Measurements from ENCODE around the gene MEF2D.

The MEF2D gene

DNA sequence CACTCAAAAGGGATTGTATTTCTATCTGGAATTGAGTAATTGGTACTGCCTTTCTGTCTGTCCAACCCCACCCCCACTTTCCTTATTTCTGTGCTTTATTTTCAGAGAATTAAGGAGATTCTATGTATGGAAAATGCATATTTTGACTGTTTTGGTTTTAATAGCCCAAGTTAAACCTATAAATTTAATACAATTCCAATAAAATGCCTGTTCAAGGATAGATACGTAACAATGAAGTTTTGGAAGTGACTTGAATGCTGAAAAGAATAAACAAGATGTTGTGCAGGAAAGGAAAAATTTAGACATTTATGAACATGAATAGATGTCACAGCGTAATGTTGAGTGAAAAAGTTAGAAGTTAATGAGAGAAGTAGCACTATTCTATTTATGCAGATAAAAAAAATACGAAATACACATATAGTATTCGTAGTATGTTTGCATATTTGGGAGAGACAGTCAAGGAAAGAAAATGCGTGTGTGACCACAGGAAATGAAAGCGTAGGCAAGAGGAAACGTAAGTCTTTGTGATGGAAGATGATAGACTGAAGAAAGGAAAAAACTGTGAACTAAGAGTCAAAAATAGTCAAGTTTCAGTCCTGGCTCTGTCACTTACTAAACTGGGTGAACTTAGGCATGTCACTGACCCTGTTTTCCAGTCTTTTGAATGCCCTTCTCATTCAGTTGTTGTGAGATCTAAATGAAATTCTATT lies 62.1 kb downstream of the MEF2D start:
- DNase-seq, result no peak

DNA sequence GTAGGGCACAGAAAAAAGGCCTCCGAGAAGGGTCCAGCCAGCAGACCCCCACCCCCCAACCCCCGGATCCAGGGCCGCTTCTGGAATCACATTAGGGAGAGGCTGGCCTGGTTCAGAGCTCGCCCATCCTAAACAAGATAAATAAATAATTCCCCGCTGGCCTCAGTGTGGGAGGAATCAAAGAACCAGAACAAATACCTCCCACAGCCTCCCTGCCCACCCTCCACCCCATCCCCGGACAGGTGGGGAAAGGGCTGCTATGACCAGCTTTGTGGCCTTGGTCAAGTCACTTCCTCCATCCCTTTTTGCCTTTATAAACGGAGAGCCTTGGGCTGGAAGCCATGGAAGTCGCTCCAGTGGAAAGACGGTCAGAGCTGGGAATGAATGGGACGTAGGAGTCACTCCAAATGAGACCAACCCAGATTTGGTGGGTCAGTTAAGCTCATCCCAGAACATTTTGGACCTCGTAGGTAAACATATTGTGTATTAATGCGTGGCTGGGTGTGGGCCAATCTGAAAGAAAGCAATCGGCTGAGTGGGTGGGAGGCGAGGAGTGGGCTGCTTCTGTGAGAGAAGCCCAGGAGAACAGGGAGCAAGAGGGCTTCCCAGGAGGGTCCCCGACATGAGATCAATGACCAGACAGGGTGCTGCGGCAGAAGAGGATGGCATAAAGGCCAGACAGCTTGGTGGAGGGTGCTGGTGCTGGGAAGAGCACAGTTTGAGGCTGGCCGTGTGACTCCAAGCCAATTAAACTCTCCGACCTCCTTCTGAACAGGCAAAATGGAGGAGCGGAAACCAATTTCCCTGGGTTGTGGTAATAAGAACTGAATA lies 63.3 kb downstream of the MEF2D start:
- no peak for DNase-seq

DNA sequence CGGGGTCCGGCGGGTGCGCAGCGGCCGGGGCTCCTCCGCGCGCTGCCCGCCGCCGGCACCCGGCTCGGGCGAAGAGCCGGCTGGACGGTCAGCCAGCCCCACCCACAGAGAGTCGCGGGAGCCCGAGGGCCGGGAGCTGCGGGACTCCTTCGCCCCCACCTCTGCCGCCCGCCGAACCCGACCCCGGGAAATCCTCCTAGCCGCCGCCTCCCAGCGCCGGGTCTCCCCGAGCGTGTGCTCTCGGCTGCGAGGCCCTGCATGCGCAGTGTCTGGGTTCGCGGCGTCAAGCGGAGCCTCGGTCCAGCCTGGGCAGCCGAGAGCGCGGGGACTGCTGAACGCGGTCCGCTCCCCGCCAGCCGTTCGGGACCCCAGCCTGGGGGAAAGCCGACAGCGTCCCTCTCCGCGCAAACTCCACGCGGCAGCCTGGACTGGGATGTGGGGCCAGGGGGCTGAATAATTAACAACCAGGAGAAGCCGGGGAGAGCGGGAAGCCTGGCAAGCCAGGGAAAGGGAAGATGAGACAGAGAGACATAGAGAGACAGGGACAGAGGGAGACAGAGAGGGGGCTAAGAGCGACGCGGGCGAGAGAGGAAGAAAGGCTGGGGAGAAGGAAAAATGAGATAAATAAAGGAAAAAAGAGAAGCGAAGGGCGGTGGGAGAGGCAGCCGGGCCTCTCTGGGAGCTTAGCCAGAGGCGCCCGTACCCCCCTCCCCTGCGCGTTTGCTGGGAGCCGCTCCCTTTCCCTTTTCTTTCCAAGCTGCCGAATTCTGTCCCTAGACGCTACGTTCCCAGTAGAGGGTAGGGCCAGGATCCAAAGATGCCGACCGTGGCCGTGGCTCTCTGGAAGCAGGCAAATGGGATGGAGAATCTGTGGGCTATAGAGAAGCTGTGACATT lies 64.2 kb downstream of the MEF2D start:
- DNase-seq, result no peak

DNA sequence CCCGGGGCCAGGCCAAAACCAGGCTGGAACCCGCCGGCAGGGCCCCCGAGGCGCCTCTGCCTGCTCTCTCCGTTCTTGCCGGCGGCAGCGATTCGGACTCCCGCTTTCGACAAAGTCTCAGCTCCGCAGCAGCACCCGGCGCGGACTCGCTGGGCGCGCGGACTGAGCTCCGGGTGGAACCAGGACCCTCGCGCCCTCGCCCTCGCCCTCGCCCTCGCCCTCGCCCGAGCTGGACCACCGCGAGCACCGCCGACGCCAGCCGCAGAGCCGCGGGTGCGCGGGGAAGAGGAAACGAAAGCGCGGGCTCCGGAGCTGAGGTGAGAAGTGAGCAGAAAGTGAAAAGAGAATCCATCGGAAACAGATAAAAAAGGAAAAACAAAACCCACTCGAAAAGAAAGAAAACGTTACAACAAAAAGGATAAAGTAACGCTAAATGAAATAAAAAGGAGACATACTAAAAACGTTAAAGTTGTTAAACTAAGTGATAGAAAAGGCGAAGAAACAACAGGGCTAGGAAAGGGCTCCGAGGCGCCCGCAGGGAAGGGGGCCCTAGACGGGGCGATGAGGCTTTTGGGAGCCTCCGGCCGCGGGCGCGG lies 64.9 kb downstream of the MEF2D start:
- DNase-seq, result no peak

DNA sequence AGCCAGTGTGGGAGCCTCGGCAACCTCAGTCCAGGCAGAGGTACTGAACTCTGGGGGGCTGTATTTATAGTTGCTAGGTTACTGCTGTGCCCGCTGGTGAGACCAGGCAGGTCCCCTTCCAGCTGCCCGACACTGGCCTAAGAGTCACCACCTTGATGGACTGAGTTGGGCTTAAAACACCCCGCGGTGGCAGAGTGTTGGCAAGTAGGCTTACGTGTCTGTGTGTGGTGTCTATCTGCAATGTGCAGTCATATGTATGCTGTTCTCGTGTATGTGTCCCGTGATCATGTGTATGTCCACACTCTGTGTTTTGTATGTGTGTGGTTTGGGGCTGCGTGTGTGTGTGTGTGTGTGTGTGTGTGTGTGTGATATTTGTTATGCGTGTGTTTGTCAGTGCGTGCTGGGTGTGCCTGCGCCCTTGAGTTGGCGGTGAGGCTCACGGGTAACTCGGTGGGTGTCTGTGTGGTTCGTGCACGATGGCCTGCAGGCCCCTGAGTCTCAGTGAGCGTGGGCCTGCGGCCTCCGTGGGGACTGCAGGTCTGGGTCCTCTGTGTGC lies 65.5 kb downstream of the MEF2D start:
- no peak for DNase-seq

DNA sequence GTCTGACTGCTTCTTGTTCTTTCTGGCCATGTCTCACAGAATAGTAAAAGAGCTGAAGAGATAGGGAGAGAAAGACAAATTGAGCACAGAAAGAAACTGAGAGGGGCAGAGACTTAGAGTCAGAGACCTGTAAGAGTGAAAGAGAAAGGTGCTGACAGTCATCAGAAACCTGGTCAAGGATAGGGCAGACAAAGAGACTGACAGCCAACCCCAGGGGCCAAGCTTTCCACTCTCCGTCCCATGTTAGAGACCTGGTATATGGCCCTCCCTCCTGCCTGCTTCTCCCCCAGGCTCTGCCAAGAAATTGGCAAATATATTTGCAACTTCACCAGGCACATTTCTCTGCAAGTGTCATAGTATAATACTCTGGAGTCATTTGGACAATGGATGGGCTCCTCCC lies 67.0 kb downstream of the MEF2D start:
- DNase-seq, result no peak

DNA sequence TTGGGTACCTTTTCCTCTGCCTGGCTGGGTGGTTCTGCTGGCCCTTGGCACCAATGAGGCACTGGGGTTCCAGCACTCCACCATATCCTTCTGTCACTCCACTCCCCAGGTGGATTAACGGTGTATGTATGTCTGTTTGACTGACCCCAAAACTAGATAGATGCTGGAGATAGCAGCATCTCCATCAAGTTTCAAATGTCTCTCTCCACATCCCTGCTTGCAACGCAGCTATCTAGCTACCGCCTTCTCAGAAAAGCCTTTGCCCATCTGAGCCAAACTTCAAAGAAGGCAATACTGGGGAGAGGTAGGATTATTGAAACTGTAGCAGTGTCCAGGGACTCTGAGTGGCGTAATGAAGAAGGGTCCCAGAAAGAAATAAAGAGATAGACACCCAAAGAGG lies 67.5 kb downstream of the MEF2D start:
- no peak for DNase-seq

DNA sequence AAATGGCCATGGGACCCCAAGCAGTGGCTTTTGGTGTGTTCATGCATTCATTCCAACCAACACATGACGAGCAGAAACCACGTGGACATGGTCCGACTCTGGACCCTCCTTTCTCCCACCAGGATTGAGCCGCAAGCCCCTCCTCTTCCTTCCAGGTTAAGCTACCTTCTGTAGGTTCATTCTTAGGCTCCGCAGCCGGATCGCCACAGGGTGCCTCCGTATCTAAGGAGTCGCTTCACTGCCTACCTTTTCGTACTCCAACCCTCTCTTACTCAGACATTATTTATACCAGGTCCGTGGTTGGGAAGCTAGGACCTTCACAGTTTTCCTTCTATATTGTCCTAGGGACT lies 67.9 kb downstream of the MEF2D start:
- no peak for DNase-seq

DNA sequence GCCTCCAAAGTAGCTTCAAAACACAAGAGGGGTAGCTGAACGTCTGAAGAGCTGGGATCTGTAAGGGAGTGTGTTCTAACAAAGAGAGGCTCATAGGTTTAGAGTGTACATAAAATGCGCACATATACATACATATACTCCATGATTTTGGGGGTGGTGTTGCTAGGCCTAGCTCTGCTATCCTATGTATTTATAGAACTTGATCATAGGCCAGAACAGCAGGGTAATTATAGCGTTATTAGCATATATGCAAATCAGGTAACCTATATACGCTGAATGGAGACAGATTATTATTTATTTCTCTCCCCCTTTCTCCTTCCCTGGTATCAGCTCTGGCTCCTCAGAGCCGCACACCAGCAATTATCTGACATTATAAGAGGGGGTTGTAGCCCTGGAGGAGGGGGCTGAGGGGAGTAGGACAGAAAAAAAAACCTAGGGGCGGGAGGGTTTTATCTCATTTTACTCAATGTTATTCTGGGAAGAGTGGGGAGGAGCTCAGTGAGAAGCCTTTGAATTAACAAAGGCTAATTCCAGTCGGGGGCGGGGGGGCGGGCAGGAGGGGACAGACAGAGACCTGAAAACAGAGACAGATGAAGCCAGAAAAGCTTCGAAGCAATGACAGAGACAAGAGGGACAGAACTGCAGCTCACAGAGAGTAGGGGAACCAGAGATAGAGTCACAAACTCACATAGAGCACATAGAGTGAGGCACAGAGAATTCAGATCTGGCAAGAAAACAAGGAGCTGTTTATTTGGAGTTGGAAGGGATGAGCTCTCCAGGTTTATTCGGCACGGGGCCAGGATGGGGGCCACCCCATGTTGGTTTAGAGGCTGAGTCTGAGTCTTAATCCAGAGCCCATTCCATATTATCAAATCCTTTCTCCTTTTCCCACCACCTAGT lies 68.6 kb downstream of the MEF2D start:
- DNase-seq, result no peak

DNA sequence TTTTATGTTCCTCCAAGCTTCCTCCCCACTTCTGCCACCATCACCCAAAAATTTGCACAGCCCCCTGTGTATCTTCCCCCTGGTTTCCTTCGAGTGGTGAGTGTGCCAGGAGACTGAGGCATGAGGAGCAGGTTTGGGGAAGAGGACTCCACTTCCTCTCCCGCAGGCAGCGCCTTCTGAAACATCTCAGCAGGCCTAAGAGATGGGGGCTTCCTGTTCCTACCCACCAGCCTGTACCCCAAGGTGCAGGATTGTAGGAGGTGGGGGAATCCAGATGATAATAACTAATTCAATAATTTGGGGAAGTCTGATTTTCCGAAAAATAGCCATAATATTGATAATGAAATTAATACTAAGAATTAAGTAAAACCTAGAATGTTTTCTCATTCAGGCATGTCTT lies 69.2 kb downstream of the MEF2D start:
- no peak for DNase-seq

DNA sequence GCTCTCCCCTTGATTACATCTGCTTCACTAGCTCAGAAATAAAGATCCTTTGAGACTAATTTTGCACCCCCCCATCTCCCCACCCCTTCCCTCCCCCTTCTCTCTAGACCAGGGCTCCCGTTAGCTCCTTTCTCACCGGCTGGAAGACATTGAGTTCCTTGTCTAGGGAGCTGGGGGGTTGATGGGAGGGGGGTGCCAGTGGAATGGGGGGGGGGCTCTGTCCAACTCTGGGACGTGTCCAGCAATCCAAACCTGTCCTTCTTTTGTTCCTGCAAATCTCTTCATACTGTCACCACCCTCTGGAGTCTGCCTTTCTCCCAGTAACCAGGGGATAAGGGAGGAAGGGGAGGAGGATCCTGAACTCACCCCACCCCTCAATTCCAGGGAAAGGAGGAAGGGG lies 69.7 kb downstream of the MEF2D start:
- no peak for DNase-seq

DNA sequence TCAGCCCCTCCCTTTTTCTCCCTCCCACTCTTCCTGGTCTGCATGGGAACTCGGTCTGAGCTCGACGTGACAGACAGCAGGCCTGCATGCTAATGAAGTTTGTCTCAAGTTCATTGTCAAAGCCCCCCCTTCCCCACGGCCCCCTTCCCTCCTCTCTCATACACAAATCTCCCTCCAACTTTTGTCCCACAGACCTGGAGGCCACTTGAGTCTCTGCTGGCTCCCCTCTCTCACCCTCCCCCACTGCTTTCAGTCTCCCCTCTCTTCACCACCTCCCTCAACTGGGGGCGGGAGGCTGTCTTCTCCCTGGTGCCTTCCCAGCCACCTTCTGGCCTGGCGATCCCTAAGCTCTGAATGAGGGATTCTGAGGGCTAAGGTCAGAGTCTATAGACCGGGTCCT lies 70.3 kb downstream of the MEF2D start:
- DNase-seq, result no peak

DNA sequence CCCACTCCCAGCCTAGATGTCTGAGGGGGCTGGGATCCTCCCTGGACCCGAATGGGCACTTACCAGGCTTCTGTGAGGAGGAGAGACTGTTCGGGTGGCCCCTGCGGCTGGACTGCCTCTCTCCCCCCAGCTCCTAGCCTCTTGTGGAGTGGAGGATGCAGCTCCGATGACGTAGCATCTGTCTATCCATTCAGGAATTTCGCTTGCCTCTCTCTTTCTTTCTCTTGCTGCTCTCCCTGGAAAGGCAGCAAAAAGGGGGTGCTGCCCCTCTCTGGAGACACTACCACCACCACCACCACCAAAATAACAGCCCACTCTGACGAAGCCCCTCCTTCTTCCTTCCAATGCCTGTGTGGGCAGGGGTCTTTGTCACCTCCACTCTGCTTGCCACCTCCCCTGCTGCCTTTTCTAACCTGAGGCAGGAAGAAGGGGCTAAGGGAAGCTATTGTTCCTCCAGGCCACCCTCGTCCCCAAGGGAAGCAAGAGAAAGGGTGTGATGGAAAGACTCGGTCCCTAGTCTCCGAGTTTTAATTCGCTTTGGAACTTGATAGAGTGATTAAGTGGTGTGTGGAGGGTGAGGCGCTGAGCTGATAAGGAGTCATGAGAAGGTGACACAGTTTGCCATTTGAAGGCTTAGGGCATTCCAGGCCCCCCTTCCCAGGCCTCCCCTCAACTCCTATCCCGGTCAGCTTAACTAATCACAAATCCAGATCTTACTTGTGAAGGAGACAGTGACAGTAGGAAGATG lies 71.1 kb downstream of the MEF2D start:
- no peak for DNase-seq

DNA sequence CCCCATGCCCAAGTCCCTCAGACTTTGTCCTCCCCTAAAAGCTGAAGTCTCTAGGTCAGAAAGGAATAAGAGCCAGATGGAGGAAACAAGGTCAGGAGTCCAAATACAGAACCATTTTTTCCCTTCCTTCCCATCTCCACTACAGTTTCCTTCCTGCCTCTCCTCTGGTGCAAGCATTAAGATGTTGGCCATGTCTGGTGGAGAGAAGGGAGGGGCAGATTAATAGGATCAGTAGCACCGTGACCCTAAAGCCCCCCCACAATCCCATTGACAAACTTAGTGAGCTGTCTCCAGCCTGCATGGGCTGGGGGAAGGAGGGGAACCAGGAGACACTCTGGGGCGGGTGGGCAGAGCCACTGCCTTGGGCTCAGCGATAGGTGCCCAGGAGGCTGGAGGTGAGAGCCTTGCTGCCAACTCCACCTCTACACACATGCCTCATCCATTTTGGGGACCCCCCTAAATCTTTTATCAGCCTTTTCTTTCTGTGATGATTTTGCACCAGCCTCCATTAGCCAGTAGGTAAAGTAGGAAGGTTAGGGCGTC lies 71.8 kb downstream of the MEF2D start:
- DNase-seq, result no peak

DNA sequence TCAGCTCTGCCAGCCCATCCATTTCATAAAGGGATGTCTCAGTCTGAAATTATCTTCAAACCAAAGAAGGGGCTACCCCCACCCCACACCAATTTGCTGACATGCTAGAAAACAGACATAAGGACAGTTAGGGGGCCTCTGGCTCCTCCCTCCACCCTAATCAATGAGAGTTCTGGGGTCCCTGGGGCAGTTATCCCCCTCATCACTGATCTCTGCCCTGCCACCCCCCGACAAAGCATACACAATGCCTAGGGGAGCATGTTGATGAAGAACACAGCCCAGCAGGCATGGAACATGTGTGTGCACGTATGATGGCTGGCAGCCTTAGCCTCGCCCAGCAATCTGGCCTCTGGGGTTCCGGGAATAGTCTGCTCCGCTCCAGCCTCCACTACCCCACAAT lies 72.6 kb downstream of the MEF2D start:
- no peak for DNase-seq

DNA sequence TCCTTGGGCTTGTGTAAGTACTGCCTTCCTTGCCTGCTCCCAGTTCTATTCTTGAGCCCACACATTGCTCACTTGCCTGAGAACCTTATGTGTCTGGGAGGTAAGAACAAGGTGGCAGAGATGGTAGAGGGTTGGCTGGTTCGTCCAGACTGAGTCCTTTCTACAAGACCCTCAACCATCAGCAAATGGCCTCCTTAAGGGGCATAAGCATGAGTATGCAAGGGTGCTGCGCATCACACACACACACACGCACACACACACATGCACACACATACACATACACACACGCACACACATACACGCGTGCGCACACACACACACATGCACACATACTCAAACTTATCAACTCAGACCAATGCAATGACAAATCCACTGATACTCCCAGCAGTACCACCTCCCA lies 74.6 kb downstream of the MEF2D start:
- no peak for DNase-seq

DNA sequence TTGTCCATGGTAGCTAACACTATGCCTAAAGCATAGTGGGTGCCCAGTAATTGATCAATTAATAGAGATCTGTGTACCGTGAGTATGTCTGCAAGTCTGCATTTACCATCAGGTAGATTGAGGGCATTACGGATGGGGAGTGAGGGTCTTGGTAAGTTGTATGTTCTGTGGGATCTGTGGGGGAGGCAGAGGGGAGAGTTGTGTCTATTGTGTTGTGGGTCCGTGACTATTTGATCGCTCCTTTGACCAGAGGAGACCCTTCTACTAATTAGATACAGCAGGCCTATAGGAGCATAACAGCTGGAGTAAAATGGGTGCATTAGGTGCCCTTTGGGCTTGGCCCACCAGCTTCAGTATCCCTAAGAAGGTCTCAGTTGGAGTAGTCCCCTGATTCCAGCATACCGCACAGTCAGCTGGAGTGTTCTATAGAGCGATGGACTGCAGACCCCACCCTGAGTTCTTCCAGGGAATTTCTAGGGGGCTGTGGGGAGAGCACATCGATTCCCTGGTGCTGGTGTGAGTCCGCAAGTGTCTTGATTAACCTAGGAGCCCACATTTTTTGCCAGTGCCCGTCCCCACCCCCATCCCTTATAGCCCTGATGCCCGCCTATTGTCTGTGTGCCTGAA lies 75.7 kb downstream of the MEF2D start:
- DNase-seq, result no peak

DNA sequence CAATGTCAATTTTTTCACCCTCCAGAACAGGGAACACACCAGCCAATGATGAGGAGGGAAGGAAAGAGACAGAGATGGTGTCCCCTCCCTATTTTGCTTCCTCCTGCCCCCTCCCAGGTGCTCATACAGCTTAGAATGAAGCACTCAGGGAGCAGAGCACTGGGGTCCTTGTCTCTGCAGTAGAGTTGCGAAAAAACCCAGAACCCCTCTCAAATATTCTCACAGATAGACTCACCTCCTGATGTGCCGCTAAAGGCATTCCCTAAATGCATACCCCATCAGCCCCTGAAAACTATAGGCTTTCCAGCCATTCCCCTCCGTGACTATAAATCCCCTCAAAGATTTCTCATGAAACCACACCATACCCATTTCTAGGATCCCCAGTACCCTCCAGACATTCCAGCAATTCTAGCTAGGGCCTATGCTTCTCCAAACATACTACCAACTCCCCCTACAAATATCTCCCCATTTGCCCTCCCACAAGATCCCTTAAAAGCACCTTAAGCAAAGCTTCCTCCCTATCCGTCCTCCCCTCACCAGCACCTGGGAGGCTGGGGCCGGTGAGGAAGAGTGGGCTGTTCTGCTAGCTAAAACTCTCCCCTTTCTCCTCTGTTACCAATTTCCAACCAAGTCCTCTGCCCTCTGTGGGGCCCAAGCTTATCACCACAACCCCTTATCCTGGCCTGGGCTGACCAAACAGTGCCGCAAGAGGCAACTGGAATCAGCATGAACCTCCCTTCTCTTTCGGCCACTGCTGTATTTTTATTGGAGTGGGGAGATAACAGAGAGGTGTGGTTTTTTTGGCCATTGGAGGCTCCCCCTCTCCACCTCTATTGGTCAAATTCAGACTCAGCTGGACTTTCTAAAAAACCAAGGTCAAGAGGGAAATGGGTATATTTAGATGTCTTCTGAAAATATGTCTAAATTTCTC lies 76.9 kb downstream of the MEF2D start:
- no peak for DNase-seq

DNA sequence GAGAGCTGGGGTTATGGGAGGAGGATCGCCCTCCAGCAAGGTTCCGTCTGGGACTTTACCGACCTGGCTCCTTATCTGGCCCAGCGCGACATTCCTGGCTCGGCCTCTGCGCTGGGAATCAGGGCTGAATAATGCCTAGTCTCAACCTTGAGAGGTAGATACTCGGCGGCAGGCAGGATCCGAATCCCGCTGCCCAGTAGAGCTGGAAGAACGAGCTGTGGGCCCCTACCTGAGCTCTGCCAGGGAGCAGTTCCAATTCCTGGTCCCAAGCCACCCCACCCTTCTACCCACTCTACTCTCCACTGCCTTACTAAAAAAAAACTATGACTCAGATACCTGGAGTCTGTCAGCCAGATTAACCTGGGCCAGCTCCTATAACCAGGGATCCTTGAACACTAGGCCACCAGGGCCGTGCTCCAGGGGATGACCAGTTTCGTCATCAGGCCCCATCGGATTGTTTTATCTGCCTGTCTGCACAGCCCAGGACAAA lies 77.9 kb downstream of the MEF2D start:
- no peak for DNase-seq

All from NCI-H748 treated with DMSO at 0.1 percent for 48 hours (cell line).